HG02623 (cell line): ENCODE results near the gene USP17L24.
"Not testable (repeated sequence)": the region's sequence is repeated elsewhere in the genome, so short reads cannot be mapped to it uniquely, and the experiment has no call there.

Experiments used
- ATAC-seq: cut with Tn5 transposase; IDR thresholded peaks from one replicate; pipeline ENCODE4 v1.9.1; 2021; ENCODE audit warnings: moderate library complexity; ENCODE audit not compliant: unreplicated experiment

Gene USP17L24

GRCh38 chr4:9324865-9325264 lies at the start of gene USP17L24:
USP17L24 (plus strand) TSS chr4:9325165; CDS start chr4:9325165, 0 bp downstream.
- ATAC-seq, result not testable (repeated sequence)

DNA sequence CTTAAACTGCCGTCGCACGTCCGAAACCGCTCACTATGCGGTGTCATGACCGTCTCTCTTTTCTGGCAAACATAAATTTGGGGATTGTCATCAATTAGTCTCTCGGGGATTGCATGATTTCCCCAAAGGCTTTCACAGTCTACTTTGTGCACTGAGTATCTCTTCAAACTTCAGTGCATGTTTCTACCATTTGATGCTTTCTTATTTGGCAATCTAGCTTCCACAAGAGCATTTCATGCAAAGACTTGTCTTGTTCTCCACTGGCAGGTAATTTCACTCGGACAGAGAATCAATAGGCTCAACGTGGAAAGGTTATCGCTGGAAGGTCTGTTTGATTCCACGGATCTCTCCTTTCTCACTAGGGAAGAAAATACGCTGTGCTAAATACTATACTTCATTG lies 774 bp upstream of the USP17L24 start:
- ATAC-seq, result not testable (repeated sequence)

DNA sequence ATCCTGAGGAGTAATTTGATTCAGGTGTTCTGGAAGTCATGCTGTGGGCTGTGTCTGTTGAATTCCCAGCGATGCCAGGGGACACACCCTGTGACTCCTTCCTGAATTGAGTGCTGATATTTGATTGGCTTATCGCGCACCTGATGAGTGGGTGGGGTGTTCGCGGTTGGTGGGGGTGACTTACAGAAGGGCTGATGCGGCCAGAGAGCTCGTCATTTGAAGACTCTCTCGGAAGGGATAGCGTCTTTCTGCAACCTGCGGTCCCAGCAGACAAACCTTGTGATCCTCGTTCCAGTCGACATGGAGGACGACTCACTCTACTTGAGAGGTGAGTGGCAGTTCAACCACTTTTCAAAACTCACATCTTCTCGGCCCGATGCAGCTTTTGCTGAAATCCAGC lies 4.6 kb downstream of the USP17L24 start, which contains the start of gene USP17L25:
Gene USP17L25 (plus strand): TSS at position 301 of the 400 bp plus-strand sequence. CDS start 0 bp downstream, at position 301.
- ATAC-seq, result not testable (repeated sequence)

DNA sequence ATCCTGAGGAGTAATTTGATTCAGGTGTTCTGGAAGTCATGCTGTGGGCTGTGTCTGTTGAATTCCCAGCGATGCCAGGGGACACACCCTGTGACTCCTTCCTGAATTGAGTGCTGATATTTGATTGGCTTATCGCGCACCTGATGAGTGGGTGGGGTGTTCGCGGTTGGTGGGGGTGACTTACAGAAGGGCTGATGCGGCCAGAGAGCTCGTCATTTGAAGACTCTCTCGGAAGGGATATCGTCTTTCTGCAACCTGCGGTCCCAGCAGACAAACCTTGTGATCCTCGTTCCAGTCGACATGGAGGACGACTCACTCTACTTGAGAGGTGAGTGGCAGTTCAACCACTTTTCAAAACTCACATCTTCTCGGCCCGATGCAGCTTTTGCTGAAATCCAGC lies 9.4 kb downstream of the USP17L24 start, which contains the start of gene USP17L26:
Gene USP17L26 (plus strand): TSS at position 301 of the 400 bp plus-strand sequence. CDS start 0 bp downstream, at position 301.
- ATAC-seq, result not testable (repeated sequence)

- not testable (repeated sequence) for ATAC-seq
Observed at GRCh38 chr4:9339103-9339502, 14.1 kb downstream of the USP17L24 start, which contains the start of gene USP17L5. USP17L5 (plus strand) TSS chr4:9339403; CDS start chr4:9339403, 0 bp downstream.

GRCh38 chr4:9343848-9344247 lies 18.9 kb downstream of the USP17L24 start, which contains the start of gene USP17L27:
USP17L27 (plus strand) TSS chr4:9344148; CDS start chr4:9344148, 0 bp downstream.
- not testable (repeated sequence) for ATAC-seq

DNA sequence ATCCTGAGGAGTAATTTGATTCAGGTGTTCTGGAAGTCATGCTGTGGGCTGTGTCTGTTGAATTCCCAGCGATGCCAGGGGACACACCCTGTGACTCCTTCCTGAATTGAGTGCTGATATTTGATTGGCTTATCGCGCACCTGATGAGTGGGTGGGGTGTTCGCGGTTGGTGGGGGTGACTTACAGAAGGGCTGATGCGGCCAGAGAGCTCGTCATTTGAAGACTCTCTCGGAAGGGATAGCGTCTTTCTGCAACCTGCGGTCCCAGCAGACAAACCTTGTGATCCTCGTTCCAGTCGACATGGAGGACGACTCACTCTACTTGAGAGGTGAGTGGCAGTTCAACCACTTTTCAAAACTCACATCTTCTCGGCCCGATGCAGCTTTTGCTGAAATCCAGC lies 23.6 kb downstream of the USP17L24 start, which contains the start of gene USP17L28:
Gene USP17L28 (plus strand): TSS at position 301 of the 400 bp plus-strand sequence. CDS start 0 bp downstream, at position 301.
- ATAC-seq, result not testable (repeated sequence)

DNA sequence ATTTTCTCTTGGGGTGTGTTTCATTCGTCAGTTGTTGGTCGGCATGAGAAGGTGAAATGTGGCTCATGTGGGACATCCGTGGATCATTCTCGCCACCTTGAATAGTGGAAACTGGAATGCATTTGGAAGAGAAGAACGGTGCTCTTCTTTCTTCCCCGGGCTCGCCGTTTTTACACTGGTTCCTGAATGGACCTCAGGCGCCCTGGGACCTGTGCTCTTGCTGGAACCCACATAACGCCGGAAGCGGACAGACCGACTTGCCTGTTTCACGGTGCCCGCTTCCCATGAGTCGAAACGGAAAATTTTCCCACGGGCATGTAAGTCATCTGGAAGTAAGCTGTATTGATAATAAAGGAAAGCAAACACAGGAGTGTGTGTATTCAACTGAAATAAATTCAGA lies 25.9 kb downstream of the USP17L24 start:
- ATAC-seq, result not testable (repeated sequence)

GRCh38 chr4:9353338-9353737 lies 28.4 kb downstream of the USP17L24 start, which contains the start of gene USP17L29:
USP17L29 (plus strand) TSS chr4:9353638; CDS start chr4:9353638, 0 bp downstream.
- not testable (repeated sequence) for ATAC-seq

DNA sequence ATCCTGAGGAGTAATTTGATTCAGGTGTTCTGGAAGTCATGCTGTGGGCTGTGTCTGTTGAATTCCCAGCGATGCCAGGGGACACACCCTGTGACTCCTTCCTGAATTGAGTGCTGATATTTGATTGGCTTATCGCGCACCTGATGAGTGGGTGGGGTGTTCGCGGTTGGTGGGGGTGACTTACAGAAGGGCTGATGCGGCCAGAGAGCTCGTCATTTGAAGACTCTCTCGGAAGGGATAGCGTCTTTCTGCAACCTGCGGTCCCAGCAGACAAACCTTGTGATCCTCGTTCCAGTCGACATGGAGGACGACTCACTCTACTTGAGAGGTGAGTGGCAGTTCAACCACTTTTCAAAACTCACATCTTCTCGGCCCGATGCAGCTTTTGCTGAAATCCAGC lies 37.9 kb downstream of the USP17L24 start, which contains the start of gene USP17L30:
Gene USP17L30 (plus strand): TSS at position 301 of the 400 bp plus-strand sequence. CDS start 0 bp downstream, at position 301.
- ATAC-seq, result not testable (repeated sequence)
